HepG2 (cell line): ENCODE results near the gene BMF. TPM values are rescaled to one million over a fixed set of nuclear protein-coding genes. Genes with fewer than 3 reads are reported as not detected.

Source experiments
- AHR ChIP-seq: IDR thresholded peaks from 2 replicates; pipeline ENCODE4 v1.6.1; 2018; ENCODE audit warnings: missing genetic modification reagents, missing compliant biosample characterization
- ASH2L ChIP-seq: fragments of 300-600, 200-600 bp; sonication (generic); IDR thresholded peaks from 2 replicates; pipeline ENCODE4 v1.7.0; 2017; ENCODE audit warnings: low read depth, mild to moderate bottlenecking, moderate library complexity, mixed read lengths, low read length; ENCODE audit not compliant: insufficient read length
- BHLHE40 ChIP-seq: IDR thresholded peaks from 2 replicates; pipeline ENCODE4 v1.6.1; 2011; ENCODE audit warnings: low read length, improper control_type of control experiment
- CEBPG ChIP-seq: IDR thresholded peaks from 2 replicates; pipeline ENCODE4 v1.6.1; 2016
- CREBL2 ChIP-seq: sonication (generic); formaldehyde crosslinking; IDR thresholded peaks from 2 replicates; pipeline ENCODE4 v1.8.1; 2023; ENCODE audit warnings: missing genetic modification reagents, mild to moderate bottlenecking, borderline replicate concordance
- DDIT3 ChIP-seq: sonication (generic); formaldehyde crosslinking; IDR thresholded peaks from 2 replicates; pipeline ENCODE4 v1.4.0; 2020; ENCODE audit warnings: mild to moderate bottlenecking, missing genetic modification reagents
- DMAP1 ChIP-seq: IDR thresholded peaks from 2 replicates; pipeline ENCODE4 v1.6.1; 2016
- EZH2 ChIP-seq: conservative IDR thresholded peaks from 2 replicates; pipeline ENCODE4 v1.6.1; 2012; ENCODE audit warnings: mild to moderate bottlenecking, low read depth, low read length, moderate library complexity
- HDAC6 ChIP-seq: fragments of 200-600 bp; sonication (generic); IDR thresholded peaks from 2 replicates; pipeline ENCODE4 v1.7.0; 2017; ENCODE audit warnings: mild to moderate bottlenecking, antibody characterized with exemption, low read length, low read depth
- HES4 ChIP-seq: sonication (generic); formaldehyde crosslinking; IDR thresholded peaks from 2 replicates; pipeline ENCODE4 v1.9.0; 2021; ENCODE audit warnings: mild to moderate bottlenecking, missing genetic modification reagents, borderline replicate concordance
- ISX ChIP-seq: sonication (generic); formaldehyde crosslinking; conservative IDR thresholded peaks from 2 replicates; pipeline ENCODE4 v1.5.0; 2020; ENCODE audit warnings: missing genetic modification reagents
- KDM6A ChIP-seq: IDR thresholded peaks from 2 replicates; pipeline ENCODE4 v1.6.1; 2016; ENCODE audit warnings: low read depth
- MAFF ChIP-seq: IDR thresholded peaks from 2 replicates; pipeline ENCODE4 v1.6.1; 2011; ENCODE audit warnings: low read depth, low read length, improper control_type of control experiment
- MLX ChIP-seq: IDR thresholded peaks from 2 replicates; pipeline ENCODE4 v1.6.1; 2016
- MNT ChIP-seq: fragments of 450-650 bp; IDR thresholded peaks from 2 replicates; pipeline ENCODE4 v1.6.1; 2016
- NFRKB ChIP-seq: fragments of 450-650 bp; IDR thresholded peaks from 2 replicates; pipeline ENCODE4 v1.6.1; 2017
- PBX3 ChIP-seq: sonication (generic); formaldehyde crosslinking; IDR thresholded peaks from 2 replicates; pipeline ENCODE4 v1.8.1; 2023; ENCODE audit warnings: missing genetic modification reagents, inconsistent platforms, borderline replicate concordance
- POLR2AphosphoS5 ChIP-seq: IDR thresholded peaks from 2 replicates; pipeline ENCODE4 v1.6.1; 2012; ENCODE audit warnings: low read depth, low read length
- POLR2G ChIP-seq: fragments of 200-400 bp; formaldehyde crosslinking; IDR thresholded peaks from 2 replicates; pipeline ENCODE4 v1.6.1; 2018; ENCODE audit warnings: mild to moderate bottlenecking, low read depth, low read length, moderate library complexity
- RFX5 ChIP-seq: IDR thresholded peaks from 2 replicates; pipeline ENCODE4 v1.6.1; 2011; ENCODE audit warnings: low read depth, low read length, improper control_type of control experiment
- SSRP1 ChIP-seq: IDR thresholded peaks from 2 replicates; pipeline ENCODE4 v1.6.1; 2016; ENCODE audit warnings: control low read depth
- ZC3H13 ChIP-seq: sonication (generic); formaldehyde crosslinking; IDR thresholded peaks from 2 replicates; pipeline ENCODE4 v1.8.1; 2023; ENCODE audit warnings: mild to moderate bottlenecking, missing genetic modification reagents, moderate library complexity
- ZNF354B ChIP-seq: sonication (generic); formaldehyde crosslinking; IDR thresholded peaks from 2 replicates; pipeline ENCODE4 v1.8.0; 2022; ENCODE audit warnings: mild to moderate bottlenecking, missing genetic modification reagents
- ZNF574 ChIP-seq: sonication (generic); formaldehyde crosslinking; IDR thresholded peaks from 2 replicates; pipeline ENCODE4 v1.4.0; 2020; ENCODE audit warnings: missing genetic modification reagents
- ZSCAN5A ChIP-seq: sonication (generic); formaldehyde crosslinking; IDR thresholded peaks from 2 replicates; pipeline ENCODE4 v1.8.0; 2022; ENCODE audit warnings: mild to moderate bottlenecking, missing genetic modification reagents, borderline replicate concordance
- polyA plus RNA-seq, 8 experiments: library from polyadenylated mRNA; depleted of rRNA in 3 of 8; stranded (reverse) in 7 of 8; unstranded in 1 of 8; fragments of >200 nt; fragmentation: Illumina TruSeq in 4 of 8; extraction: Trizol in 4 of 8; gene quantifications; 2 replicates each; pipeline versions ENCODE4 v1.2.1 to v1.2.3, GENCODE V29; 2011 to 2016; ENCODE audit warnings: low read depth in 4 of 8, missing spikeins in 1 of 8, mixed read lengths in 1 of 8; ENCODE audit not compliant: insufficient read depth in 1 of 8
- total RNA-seq, 5 experiments: library from RNA; depleted of rRNA; stranded (reverse); fragments of >200 nt; fragmentation: Illumina TruSeq; extraction: Trizol; gene quantifications; 2 replicates each; pipeline ENCODE4 v1.2.3, GENCODE V29; 2016; ENCODE audit warnings: low read depth in 1 of 5

The BMF gene
- total and polyA plus RNA-seq, 2 of the 13 experiments (the other 11 are each of a cell fraction or from before 2014, with no cell fraction given) = 8.7 to 15.9 TPM

- TF ChIP-seq BHLHE40 (peak; percentile 57; the same call in 1 of the 2 replicates), DMAP1 (peak; percentile 33; the same call in 1 of the 2 replicates), AHR (no peak; the same call in 1 of the 2 replicates), MLX (peak; percentile 83), HES4 (CRISPR knock-in tag) (no peak), EZH2 (no peak), MAFF (peak; percentile 72), ZNF574 (peak; percentile 50; the same call in 1 of the 2 replicates), ZNF354B (CRISPR knock-in tag) (no peak), POLR2G (peak; percentile 69), ISX (CRISPR knock-in tag) (no peak), CREBL2 (CRISPR knock-in tag) (no peak), ZSCAN5A (CRISPR knock-in tag) (no peak), POLR2AphosphoS5 (peak; percentile 59; the same call in 1 of the 2 replicates), ZC3H13 (CRISPR knock-in tag) (no peak), SSRP1 (CRISPR knock-in tag) (peak; percentile 78; the same call in 1 of the 2 replicates), RFX5 (no peak), DDIT3 (CRISPR knock-in tag) (no peak), PBX3 (CRISPR knock-in tag) (no peak), ASH2L (peak; percentile 14), HDAC6 (no peak), NFRKB (no peak), CEBPG (peak; percentile 50), MNT (peak; percentile 57; the same call in 1 of the 2 replicates), KDM6A (0 out of 2 replicates have a peak, but pooled peaks have one; percentile 25)
These were observed 26.9 kb downstream of the BMF start (continued) for GRCh38 chr15:40081691-40082194.
